HCT116 (cell line): ENCODE results near the gene TRIM27. TPM values are rescaled to one million over a fixed set of nuclear protein-coding genes. Genes with fewer than 3 reads are reported as not detected.

Experiments used
- ATAC-seq: fragments of 200-7000 bp; cut with Tn5 transposase; 2 replicates; pipeline ENCODE4 v1.9.1; 2020; ENCODE audit warnings: mild to moderate bottlenecking, moderate library complexity
- BruUV-seq: library from RNA; stranded (reverse); fragments of 400-500 nt; replicated peaks from 2 replicates; lab custom pipeline; 2021; lab: Mats Ljungman, UMichigan
- CTCF ChIA-PET: fragments of 300-600 bp; sonication (Branson Sonifier 250); formaldehyde crosslinking; loops from one replicate; lab custom pipeline; 2021; ENCODE audit warnings: antibody characterized with exemption; lab: Charles Lee
- POLR2A ChIA-PET: fragments of 300-600, 350-600 bp; sonication (Branson Sonifier 250); formaldehyde crosslinking; loops from one replicate; lab custom pipeline; 2021; ENCODE audit warnings: antibody characterized with exemption; lab: Charles Lee
- RAD21 ChIA-PET, 2 experiments: fragments of 300-600 bp; sonication (Branson Sonifier 250); formaldehyde crosslinking; loops; one replicate each; lab custom pipeline; 2023; ENCODE audit warnings: low total read pairs in 2 of 2; ENCODE audit not compliant: uncharacterized antibody in 2 of 2, unreplicated experiment in 2 of 2, low non-redundant PET in 1 of 2; lab: Charles Lee
- DNase-seq: peaks from one replicate; pipeline ENCODE4 v3.0.0-alpha.2; 2010; ENCODE audit warnings: low read depth, low spot score
- H2AFZ ChIP-seq: fragments of 200-600 bp; shearing (Covaris generic), sonication (generic); 2 replicates; pipeline ENCODE4 v1.6.1; 2017; ENCODE audit warnings: low read depth, mixed run types, mixed read lengths, antibody characterized with exemption, low read length; ENCODE audit not compliant: poor library complexity, severe bottlenecking
- H3K27ac ChIP-seq: 2 replicates; pipeline ENCODE4 v1.5.1; 2012; ENCODE audit warnings: low read depth, low read length
- H3K27me3 ChIP-seq: fragments of 200-600 bp; sonication (generic); 2 replicates; pipeline ENCODE4 v1.6.1; 2016; ENCODE audit warnings: mixed run types, low read length, mixed read lengths; ENCODE audit not compliant: insufficient read depth
- H3K36me3 ChIP-seq, 2 experiments: fragments of 200-500 bp in 1 of 2; fragments of 200-600 bp in 1 of 2; sonication (Bioruptor generic) in 1 of 2; sonication (generic) in 1 of 2; 2 replicates each; pipeline versions ENCODE4 v1.5.1 to v1.6.1; 2014 to 2016; ENCODE audit warnings: low read length in 2 of 2, inconsistent platforms in 1 of 2, mixed read lengths in 1 of 2, mixed run types in 1 of 2; ENCODE audit not compliant: insufficient read depth in 2 of 2, control insufficient read depth in 1 of 2
- H3K4me1 ChIP-seq, 2 experiments: fragments of 200-600 bp in 1 of 2; sonication (generic) in 1 of 2; 2 replicates each; pipeline versions ENCODE4 v1.5.1 to v1.6.1; 2012 to 2017; ENCODE audit warnings: low read length in 2 of 2, inconsistent platforms in 1 of 2, mild to moderate bottlenecking in 1 of 2, mixed read lengths in 1 of 2, mixed run types in 1 of 2, moderate library complexity in 1 of 2; ENCODE audit not compliant: insufficient read depth in 2 of 2, control insufficient read depth in 1 of 2
- H3K4me2 ChIP-seq: fragments of 200-600 bp; sonication (generic); 2 replicates; pipeline ENCODE4 v1.6.1; 2017; ENCODE audit warnings: mixed run types, low read length, mixed read lengths
- H3K4me3 ChIP-seq, 2 experiments: fragments of 200-600 bp in 1 of 2; sonication (generic) in 1 of 2; replicated peaks in 1 of 2; 2 replicates each; pipeline ENCODE4 v1.5.1; 2011 to 2016; ENCODE audit warnings: low read length in 2 of 2, control low read depth in 1 of 2, low read depth in 1 of 2, mild to moderate bottlenecking in 1 of 2, mixed read lengths in 1 of 2, mixed run types in 1 of 2
- H3K79me2 ChIP-seq: fragments of 200-600 bp; sonication (generic); 2 replicates; pipeline ENCODE4 v1.6.1; 2017; ENCODE audit warnings: mild to moderate bottlenecking, mixed run types, low read length, moderate library complexity, mixed read lengths; ENCODE audit not compliant: insufficient read depth
- H3K9ac ChIP-seq: fragments of 200-600 bp; sonication (generic); 2 replicates; pipeline ENCODE4 v1.6.1; 2016; ENCODE audit warnings: low read length, mixed read lengths
- H3K9me2 ChIP-seq: fragments of 200-600 bp; sonication (generic), shearing (Covaris generic); 2 replicates; pipeline ENCODE4 v1.6.1; 2017; ENCODE audit warnings: mixed run types, mild to moderate bottlenecking, moderate library complexity; ENCODE audit not compliant: insufficient read depth
- H3K9me3 ChIP-seq, 2 experiments: fragments of 200-500 bp in 1 of 2; fragments of 200-600 bp in 1 of 2; sonication (Bioruptor generic) in 1 of 2; sonication (generic) in 1 of 2; 2 replicates each; pipeline ENCODE4 v1.6.1; 2014 to 2017; ENCODE audit warnings: low read length in 2 of 2, mixed read lengths in 2 of 2, inconsistent platforms in 1 of 2, low read depth in 1 of 2, mild to moderate bottlenecking in 1 of 2, mixed run types in 1 of 2, moderate library complexity in 1 of 2; ENCODE audit not compliant: control insufficient read depth in 1 of 2, insufficient read depth in 1 of 2
- H4K20me1 ChIP-seq: fragments of 200-600 bp; sonication (generic), shearing (Covaris generic); 2 replicates; pipeline ENCODE4 v1.6.1; 2017; ENCODE audit warnings: mixed run types, mild to moderate bottlenecking, moderate library complexity; ENCODE audit not compliant: insufficient read depth
- CBX3 ChIP-seq: IDR thresholded peaks from 2 replicates; pipeline ENCODE4 v1.6.1; 2012; ENCODE audit warnings: low read depth
- CEBPB ChIP-seq: IDR thresholded peaks from 2 replicates; pipeline ENCODE4 v1.6.1; 2012; ENCODE audit warnings: low read depth
- ELF1 ChIP-seq: IDR thresholded peaks from 2 replicates; pipeline ENCODE4 v1.6.1; 2012; ENCODE audit warnings: low read depth, borderline replicate concordance
- EZH2 ChIP-seq: fragments of 200-600 bp; sonication (generic); IDR thresholded peaks from 2 replicates; pipeline ENCODE4 v1.6.1; 2017; ENCODE audit warnings: antibody characterized with exemption, mixed run types
- POLR2AphosphoS5 ChIP-seq: IDR thresholded peaks from 2 replicates; pipeline ENCODE4 v1.6.1; 2011; ENCODE audit warnings: mild to moderate bottlenecking, low read depth, low read length, moderate library complexity
- SRF ChIP-seq: IDR thresholded peaks from 2 replicates; pipeline ENCODE4 v1.6.1; 2012; ENCODE audit warnings: low read depth
- TCF7L2 ChIP-seq: IDR thresholded peaks from 2 replicates; pipeline ENCODE4 v1.7.0; 2011; ENCODE audit warnings: borderline replicate concordance, inconsistent platforms; ENCODE audit not compliant: insufficient read depth, insufficient read length; ENCODE audit errors: extremely low read depth
- YY1 ChIP-seq: IDR thresholded peaks from 2 replicates; pipeline ENCODE4 v1.6.1; 2011; ENCODE audit warnings: low read length, low read depth, moderate library complexity, mild to moderate bottlenecking; ENCODE audit not compliant: insufficient replicate concordance; ENCODE audit errors: extremely low read depth
- ZFX ChIP-seq: fragments of 450-650 bp; IDR thresholded peaks from 2 replicates; pipeline ENCODE4 v1.6.1; 2017
- ZNF274 ChIP-seq: fragments of 200-500 bp; sonication (Bioruptor generic); IDR thresholded peaks from 2 replicates; pipeline ENCODE4 v1.6.1; 2014; ENCODE audit warnings: mild to moderate bottlenecking, low read depth, low read length, inconsistent platforms
- intact Hi-C: fragments of 100-400 bp; cut with micrococcal nuclease; formaldehyde crosslinking; loops from 2 replicates; pipeline ENCODE4 v1.10.0; 2022
- total RNA-seq: library from RNA; stranded (reverse); gene quantifications from one replicate; pipeline ENCODE4 v1.2.1, GENCODE V29; 2021; ENCODE audit not compliant: unreplicated experiment
- TF ChIP-seq, protein P1 (sequence below): IDR thresholded peaks from 2 replicates; pipeline ENCODE4 v1.6.1; 2011; ENCODE audit warnings: mild to moderate bottlenecking, low read length, moderate library complexity; ENCODE audit not compliant: insufficient replicate concordance; ENCODE audit errors: extremely low read depth
- TF ChIP-seq, protein P2 (sequence below): IDR thresholded peaks from 2 replicates; pipeline ENCODE4 v1.6.1; 2012

TRIM27 gene
- total RNA-seq, 1 experiment from 2014 or later: 62.5 TPM

- no peak for DNase-seq
- H3K9ac ChIP-seq: no peak overlapping the region
- no peak for ATAC-seq
- H3K27ac ChIP-seq: peak overlapping the region; percentile 11
- CTCF ChIA-PET: no interaction called here
- RAD21 ChIA-PET: no interaction called here
- POLR2A ChIA-PET: no interaction called here
- H2AFZ ChIP-seq: peak overlapping the region; percentile 8
- no peaks in the 10 kb centered on the region for H3K27me3 ChIP-seq
- no TSS peak for BruUV-seq
- H3K9me2 ChIP-seq: no peaks in the 10 kb centered on the region
- no peaks in the 10 kb centered on the region for H3K79me2 ChIP-seq
- H4K20me1 ChIP-seq: no peaks in the 10 kb centered on the region
- H3K4me2 ChIP-seq: peak overlapping the region; percentile 68
- TF ChIP-seq ZFX: no peak
- no peak for TF ChIP-seq ZNF274
- no peak for TF ChIP-seq ELF1
- TF ChIP-seq CBX3: peak; percentile 92
- peak; percentile 68 for TF ChIP-seq YY1
- TF ChIP-seq POLR2AphosphoS5: 0 out of 2 replicates have a peak, but pooled peaks have one; percentile 12
- no peak for TF ChIP-seq SRF
- no peak for TF ChIP-seq TCF7L2
- TF ChIP-seq, protein P1, sequence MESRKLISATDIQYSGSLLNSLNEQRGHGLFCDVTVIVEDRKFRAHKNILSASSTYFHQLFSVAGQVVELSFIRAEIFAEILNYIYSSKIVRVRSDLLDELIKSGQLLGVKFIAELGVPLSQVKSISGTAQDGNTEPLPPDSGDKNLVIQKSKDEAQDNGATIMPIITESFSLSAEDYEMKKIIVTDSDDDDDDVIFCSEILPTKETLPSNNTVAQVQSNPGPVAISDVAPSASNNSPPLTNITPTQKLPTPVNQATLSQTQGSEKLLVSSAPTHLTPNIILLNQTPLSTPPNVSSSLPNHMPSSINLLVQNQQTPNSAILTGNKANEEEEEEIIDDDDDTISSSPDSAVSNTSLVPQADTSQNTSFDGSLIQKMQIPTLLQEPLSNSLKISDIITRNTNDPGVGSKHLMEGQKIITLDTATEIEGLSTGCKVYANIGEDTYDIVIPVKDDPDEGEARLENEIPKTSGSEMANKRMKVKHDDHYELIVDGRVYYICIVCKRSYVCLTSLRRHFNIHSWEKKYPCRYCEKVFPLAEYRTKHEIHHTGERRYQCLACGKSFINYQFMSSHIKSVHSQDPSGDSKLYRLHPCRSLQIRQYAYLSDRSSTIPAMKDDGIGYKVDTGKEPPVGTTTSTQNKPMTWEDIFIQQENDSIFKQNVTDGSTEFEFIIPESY: no peak
- TF ChIP-seq EZH2: no peak
- 0 out of 2 replicates have a peak, but pooled peaks have one; percentile 53 for TF ChIP-seq CEBPB
- TF ChIP-seq, protein P2, sequence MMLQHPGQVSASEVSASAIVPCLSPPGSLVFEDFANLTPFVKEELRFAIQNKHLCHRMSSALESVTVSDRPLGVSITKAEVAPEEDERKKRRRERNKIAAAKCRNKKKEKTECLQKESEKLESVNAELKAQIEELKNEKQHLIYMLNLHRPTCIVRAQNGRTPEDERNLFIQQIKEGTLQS: peak; percentile 97
- no peak overlapping the region for H3K4me3 ChIP-seq
- H3K36me3 ChIP-seq: no peaks in the 10 kb centered on the region
- H3K4me1 ChIP-seq: peaks cover 17 to 55% of the 10 kb centered on the region in 2 experiments; a peak in 3 of 4 replicates
- H3K9me3 ChIP-seq: no peaks in the 10 kb centered on the region
- intact Hi-C loops: loop anchor here (5.0 kb wide), 2 partner anchors 147 to 202 kb away; no protein-coding TSS in a partner anchor
Measured at GRCh38 chr6:28944412-28944865, 20.7 kb upstream of the TRIM27 start.
